ENCODE measurements around the gene NUDT21. TPM values are rescaled to one million over a fixed set of nuclear protein-coding genes. Genes with fewer than 3 reads are reported as not detected.

Gene NUDT21
- total RNA-seq, 1 experiment from 2014 or later: 109 TPM

Other genes starting within 250 kb of the NUDT21 start
- 98.9 and 107 TPM in 2 replicates for gene AMFR, start 25.8 kb downstream of the NUDT21 start, total RNA-seq (2014; rRNA removed)
- 46.4 and 55.5 TPM in 2 replicates for gene OGFOD1, start 222 bp upstream of the NUDT21 start, total RNA-seq (2014; rRNA removed)
- 17.6 and 19.2 TPM in 2 replicates for gene BBS2, start 68.7 kb upstream of the NUDT21 start, total RNA-seq (2014; rRNA removed)
- not detected in 2 replicates for gene MT4, start 113.7 kb upstream of the NUDT21 start, total RNA-seq (2014; rRNA removed)
- gene MT3, start 138.2 kb upstream of the NUDT21 start, total RNA-seq (2014; rRNA removed): not detected in 2 replicates
- gene MT2A, start 157.3 kb upstream of the NUDT21 start, total RNA-seq (2014; rRNA removed): 683 and 758 TPM in 2 replicates
- not detected in 2 replicates for gene MT1E, start 174.4 kb upstream of the NUDT21 start, total RNA-seq (2014; rRNA removed)
- gene MT1M, start 181.3 kb upstream of the NUDT21 start, total RNA-seq (2014; rRNA removed): 1.3 and 1.5 TPM in 2 replicates
- not detected in 2 replicates for gene MT1A, start 187.3 kb upstream of the NUDT21 start, total RNA-seq (2014; rRNA removed)
- gene MT1B, start 200.6 kb upstream of the NUDT21 start, total RNA-seq (2014; rRNA removed): not detected in 2 replicates
- gene MT1F, start 206.6 kb upstream of the NUDT21 start, total RNA-seq (2014; rRNA removed): 15.2 and 27.3 TPM in 2 replicates
- gene MT1G, start 216.7 kb upstream of the NUDT21 start, total RNA-seq (2014; rRNA removed): not detected in 2 replicates
- not detected in 2 replicates for gene MT1H, start 218.5 kb upstream of the NUDT21 start, total RNA-seq (2014; rRNA removed)
- gene MT1X, start 231.1 kb upstream of the NUDT21 start, total RNA-seq (2014; rRNA removed): 83.8 and 120 TPM in 2 replicates

Measured in PC-3 (cell line).